D721Med (cell line): Measurements from ENCODE around the gene ALKBH5.

Source experiments
- DNase-seq: peaks from one replicate; pipeline ENCODE4 v3.0.0; 2011; ENCODE audit warnings: low spot score; ENCODE audit not compliant: insufficient read length
- FAIRE-seq: peaks from 2 replicates; lab custom pipeline; 2011; peaks lifted over from hg19 to GRCh38; lab: Jason Lieb, UNC
- TF ChIP-seq, protein P1 (sequence below): IDR thresholded peaks from 2 replicates; pipeline ENCODE4 v1.5.1; 2012; ENCODE audit warnings: mild to moderate bottlenecking, control low read depth; ENCODE audit not compliant: insufficient read depth; ENCODE audit errors: missing control alignments

ALKBH5 gene

GRCh38 chr17:18248300-18248731 is 64.7 kb downstream of the ALKBH5 start:
- FAIRE-seq, result no peak
- DNase-seq, result peak; percentile 98
- TF ChIP-seq, protein P1, sequence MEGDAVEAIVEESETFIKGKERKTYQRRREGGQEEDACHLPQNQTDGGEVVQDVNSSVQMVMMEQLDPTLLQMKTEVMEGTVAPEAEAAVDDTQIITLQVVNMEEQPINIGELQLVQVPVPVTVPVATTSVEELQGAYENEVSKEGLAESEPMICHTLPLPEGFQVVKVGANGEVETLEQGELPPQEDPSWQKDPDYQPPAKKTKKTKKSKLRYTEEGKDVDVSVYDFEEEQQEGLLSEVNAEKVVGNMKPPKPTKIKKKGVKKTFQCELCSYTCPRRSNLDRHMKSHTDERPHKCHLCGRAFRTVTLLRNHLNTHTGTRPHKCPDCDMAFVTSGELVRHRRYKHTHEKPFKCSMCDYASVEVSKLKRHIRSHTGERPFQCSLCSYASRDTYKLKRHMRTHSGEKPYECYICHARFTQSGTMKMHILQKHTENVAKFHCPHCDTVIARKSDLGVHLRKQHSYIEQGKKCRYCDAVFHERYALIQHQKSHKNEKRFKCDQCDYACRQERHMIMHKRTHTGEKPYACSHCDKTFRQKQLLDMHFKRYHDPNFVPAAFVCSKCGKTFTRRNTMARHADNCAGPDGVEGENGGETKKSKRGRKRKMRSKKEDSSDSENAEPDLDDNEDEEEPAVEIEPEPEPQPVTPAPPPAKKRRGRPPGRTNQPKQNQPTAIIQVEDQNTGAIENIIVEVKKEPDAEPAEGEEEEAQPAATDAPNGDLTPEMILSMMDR, result peak; percentile 59

GRCh38 chr17:18248811-18249210 is 65.2 kb downstream of the ALKBH5 start:
- TF ChIP-seq, protein P1, result no peak
- DNase-seq, result no peak
- no peak for FAIRE-seq

DNA sequence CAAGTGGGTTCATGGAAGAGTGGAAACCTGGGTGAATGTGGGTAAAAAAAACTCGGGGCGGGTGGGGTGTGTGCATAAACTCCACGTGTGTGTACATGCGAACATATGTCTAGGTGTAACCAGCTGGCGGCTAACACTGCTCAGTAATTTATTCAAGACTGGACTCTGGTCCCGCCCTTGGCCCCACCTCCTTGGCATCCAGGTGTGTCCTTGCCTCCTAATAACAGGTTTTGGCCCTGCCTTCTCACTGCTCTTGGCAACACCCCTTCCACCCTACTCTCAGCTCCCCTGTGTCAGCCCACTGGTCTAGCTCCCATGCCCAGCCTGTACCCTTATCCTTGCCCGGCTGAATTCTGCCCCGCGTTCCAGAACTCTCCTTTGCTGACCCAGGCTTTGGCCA is 66.6 kb downstream of the ALKBH5 start:
- DNase-seq, result no peak
- TF ChIP-seq, protein P1, result no peak
- FAIRE-seq, result no peak

DNA sequence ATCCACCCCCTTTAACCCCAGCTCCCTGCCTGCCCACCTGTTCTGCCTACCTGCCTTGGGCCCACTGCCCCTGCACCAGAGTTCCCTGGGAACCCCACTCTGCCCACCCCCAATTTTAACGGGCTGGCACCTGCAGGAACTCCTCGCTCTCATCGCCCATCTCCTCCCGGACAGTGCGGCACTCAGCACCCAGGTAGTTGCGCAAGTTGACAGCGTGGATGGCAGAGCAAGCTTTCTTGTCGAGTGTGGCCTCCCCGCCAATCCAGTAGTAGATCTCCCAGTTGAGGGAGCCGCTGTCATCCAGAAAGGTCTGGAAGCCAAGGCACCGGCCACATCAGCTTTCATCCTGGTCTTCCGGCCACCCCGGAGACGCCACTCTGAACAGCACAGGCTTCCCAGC is 67.1 kb downstream of the ALKBH5 start:
- no peak for FAIRE-seq
- TF ChIP-seq, protein P1, result no peak
- no peak for DNase-seq

- DNase-seq (no peak), FAIRE-seq (no peak)
Observed at GRCh38 chr17:18251204-18251603, 67.6 kb downstream of the ALKBH5 start.

DNA sequence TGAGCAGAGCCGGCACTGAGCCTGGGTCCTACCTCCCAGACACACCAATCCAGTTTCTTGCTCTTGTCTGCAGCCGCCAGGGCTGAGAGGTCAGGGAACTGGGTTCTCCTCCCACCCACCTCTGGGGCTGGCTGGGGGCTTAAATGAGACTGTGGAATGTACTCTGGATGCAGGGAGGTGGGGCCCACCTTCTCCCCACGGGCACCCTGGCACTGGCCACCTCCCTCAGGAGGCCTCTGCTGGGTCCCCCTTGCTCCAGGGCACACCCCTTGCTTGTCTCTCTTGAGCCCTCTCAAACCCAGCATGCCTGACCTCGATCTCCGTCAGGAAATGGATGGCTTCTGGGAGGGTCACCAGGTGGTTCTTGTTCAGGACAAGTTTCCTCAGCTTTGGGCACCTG is 68.5 kb downstream of the ALKBH5 start:
- DNase-seq, result no peak
- TF ChIP-seq, protein P1, result no peak
- no peak for FAIRE-seq

More at GRCh38 chr17:18251204-18251603, 67.6 kb downstream of the ALKBH5 start:
- TF ChIP-seq, protein P1, result no peak

DNA sequence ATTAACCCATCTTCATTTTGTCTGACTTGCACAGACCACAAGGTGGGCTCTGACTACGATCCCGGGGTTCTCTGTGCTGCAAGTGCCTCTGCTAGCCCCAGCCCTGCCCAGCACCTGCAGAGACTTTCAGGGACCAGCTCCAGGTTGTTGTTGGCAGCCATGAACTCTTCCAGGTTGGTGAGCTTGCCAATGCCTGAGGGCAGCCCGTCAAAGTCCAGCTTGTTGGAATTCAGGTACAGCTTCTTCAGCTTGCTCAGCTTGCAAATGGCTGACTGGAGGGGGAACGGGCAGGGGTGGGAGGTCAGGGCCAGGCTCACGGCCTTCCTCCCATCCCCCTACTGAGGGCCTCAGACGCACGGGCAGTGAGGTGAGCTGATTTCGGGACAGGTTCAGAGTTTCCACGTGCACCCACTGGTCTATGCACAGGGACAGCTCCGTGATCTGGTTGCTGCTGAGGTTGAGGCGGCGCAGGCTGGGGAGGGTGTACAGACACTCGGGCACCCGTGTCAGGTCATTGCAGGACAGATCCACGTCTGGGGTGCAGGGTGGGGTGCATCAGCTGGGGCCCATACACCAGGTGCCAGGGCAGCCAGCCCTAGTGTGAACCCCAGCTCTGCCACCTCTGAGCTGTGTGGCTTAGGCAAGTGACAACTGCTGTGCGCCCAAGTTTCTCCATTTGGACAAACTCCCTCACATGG is 69.7 kb downstream of the ALKBH5 start:
- TF ChIP-seq, protein P1, result no peak
- no peak for DNase-seq
- FAIRE-seq, result no peak
